SW480 (cell line): ENCODE results near the gene STAT5B.

ENCODE experiments used
- DNase-seq: peaks from one replicate; pipeline ENCODE4 v3.0.0-alpha.2; 2016; ENCODE audit warnings: low spot score

STAT5B gene

GRCh38 chr17:42178817-42179216 lies 97.4 kb downstream of the STAT5B start:
- DNase-seq, result no peak

- DNase-seq, result no peak
Observed at GRCh38 chr17:42177684-42178083, 98.5 kb downstream of the STAT5B start.

GRCh38 chr17:42174126-42174783 lies 101.9 kb downstream of the STAT5B start:
- no peak for DNase-seq

GRCh38 chr17:42171831-42172230 lies 104.4 kb downstream of the STAT5B start:
- DNase-seq, result no peak

- no peak for DNase-seq
Observed at GRCh38 chr17:42169351-42169750, 106.8 kb downstream of the STAT5B start.

- no peak for DNase-seq
Observed at GRCh38 chr17:42167807-42168206, 108.4 kb downstream of the STAT5B start.

- no peak for DNase-seq
Observed at GRCh38 chr17:42166196-42166763, 109.9 kb downstream of the STAT5B start.

- no peak for DNase-seq
Observed at GRCh38 chr17:42165751-42166150, 110.4 kb downstream of the STAT5B start.

- DNase-seq, result no peak
Observed at GRCh38 chr17:42163696-42164407, 112.3 kb downstream of the STAT5B start.

- no peak for DNase-seq
Observed at GRCh38 chr17:42163113-42163512, 113.1 kb downstream of the STAT5B start.

- DNase-seq, result no peak
Observed at GRCh38 chr17:42160531-42160910, 115.7 kb downstream of the STAT5B start.

- no peak for DNase-seq
Observed at GRCh38 chr17:42159796-42160530, 116.2 kb downstream of the STAT5B start.

- no peak for DNase-seq
Observed at GRCh38 chr17:42155614-42156045, 120.6 kb downstream of the STAT5B start.

- DNase-seq, result no peak
Observed at GRCh38 chr17:42153919-42154742, 122.1 kb downstream of the STAT5B start.
